IMR-90 (cell line): ENCODE measurements around the gene SLC22A15. TPM values are rescaled to one million over a fixed set of nuclear protein-coding genes. Genes with fewer than 3 reads are reported as not detected.

Source experiments
- ATAC-seq: fragments of 200-7000 bp; cut with Tn5 transposase; 2 replicates; pipeline ENCODE4 v1.9.1; 2020; ENCODE audit warnings: low read depth, mild to moderate bottlenecking, moderate library complexity
- BruUV-seq: library from RNA; stranded (reverse); fragments of 400-500 nt; replicated peaks from 2 replicates; lab custom pipeline; 2021; lab: Mats Ljungman, UMichigan
- CTCF ChIA-PET: fragments of 300-600 bp; formaldehyde crosslinking; extraction: SDS; loops from one replicate; lab custom pipeline; 2021; ENCODE audit warnings: antibody characterized with exemption; lab: Yijun Ruan, JAX
- POLR2A ChIA-PET: fragments of 300-600 bp; sonication (Branson Sonifier 250); formaldehyde crosslinking; loops from one replicate; lab custom pipeline; 2022; ENCODE audit warnings: antibody characterized with exemption; ENCODE audit not compliant: unreplicated experiment; lab: Charles Lee
- DNase-seq: peaks from one replicate; pipeline ENCODE4 v3.0.0; 2013
- H2AFZ ChIP-seq: replicated peaks from 2 replicates; pipeline ENCODE3; 2013; ENCODE audit warnings: low read length, mild to moderate bottlenecking; ENCODE audit not compliant: poor library complexity
- H2AK5ac ChIP-seq: 2 replicates; pipeline ENCODE4 v1.6.1; 2013; ENCODE audit warnings: low read depth, low read length, inconsistent platforms
- H2AK9ac ChIP-seq: replicated peaks from 2 replicates; pipeline ENCODE3; 2013; ENCODE audit warnings: mild to moderate bottlenecking, low read depth, low read length, moderate library complexity; ENCODE audit not compliant: poor library complexity
- H2BK120ac ChIP-seq: 2 replicates; pipeline ENCODE4 v1.6.1; 2013; ENCODE audit warnings: low read depth, low read length, inconsistent platforms
- H2BK15ac ChIP-seq: 3 replicates; pipeline ENCODE4 v1.6.1; 2013; ENCODE audit warnings: low read depth, low read length, inconsistent platforms
- H2BK20ac ChIP-seq: 2 replicates; pipeline ENCODE4 v1.6.1; 2013; ENCODE audit warnings: low read depth, mild to moderate bottlenecking, inconsistent platforms, low read length, moderate library complexity
- H2BK5ac ChIP-seq: 2 replicates; pipeline ENCODE4 v1.6.1; 2013; ENCODE audit warnings: mild to moderate bottlenecking, low read depth, low read length, inconsistent platforms; ENCODE audit not compliant: poor library complexity, severe bottlenecking
- H3K14ac ChIP-seq: replicated peaks from 2 replicates; pipeline ENCODE4 v1.6.1; 2013; ENCODE audit warnings: low read depth, low read length, inconsistent platforms
- H3K18ac ChIP-seq: 2 replicates; pipeline ENCODE4 v1.6.1; 2013; ENCODE audit warnings: low read depth, low read length, control low read depth
- H3K23ac ChIP-seq: 2 replicates; pipeline ENCODE4 v1.6.1; 2013; ENCODE audit warnings: low read depth, low read length, inconsistent platforms
- H3K27ac ChIP-seq: 2 replicates; pipeline ENCODE4 v1.5.1; 2013; ENCODE audit warnings: mild to moderate bottlenecking, control low read depth, low read length; ENCODE audit not compliant: insufficient read depth
- H3K27me3 ChIP-seq: 2 replicates; pipeline ENCODE4 v1.6.1; 2013; ENCODE audit warnings: low read length; ENCODE audit not compliant: control insufficient read depth, insufficient read depth
- H3K36me3 ChIP-seq: 2 replicates; pipeline ENCODE4 v1.6.1; 2013; ENCODE audit warnings: low read length, mixed read lengths; ENCODE audit not compliant: control insufficient read depth, insufficient read depth
- H3K4ac ChIP-seq: 2 replicates; pipeline ENCODE4 v1.6.1; 2013; ENCODE audit warnings: low read depth, low read length, inconsistent platforms
- H3K4me1 ChIP-seq: 2 replicates; pipeline ENCODE4 v1.6.1; 2013; ENCODE audit warnings: low read length, mixed read lengths; ENCODE audit not compliant: control insufficient read depth, insufficient read depth
- H3K4me2 ChIP-seq: 2 replicates; pipeline ENCODE4 v1.6.1; 2013; ENCODE audit warnings: low read depth, mild to moderate bottlenecking, control low read depth, low read length, moderate library complexity
- H3K4me3 ChIP-seq: 2 replicates; pipeline ENCODE4 v1.5.1; 2013; ENCODE audit warnings: low read depth, mild to moderate bottlenecking, control low read depth, low read length, moderate library complexity; ENCODE audit not compliant: insufficient read depth
- H3K56ac ChIP-seq: 2 replicates; pipeline ENCODE4 v1.6.1; 2013; ENCODE audit warnings: low read length, inconsistent platforms; ENCODE audit not compliant: insufficient read depth; ENCODE audit errors: extremely low read depth
- H3K79me1 ChIP-seq, 2 experiments: 2 replicates each; pipeline ENCODE4 v1.6.1; 2013; ENCODE audit warnings: low read length in 2 of 2, inconsistent platforms in 1 of 2, low read depth in 1 of 2
- H3K9ac ChIP-seq: 2 replicates; pipeline ENCODE4 v1.6.1; 2013; ENCODE audit warnings: low read depth, low read length, control low read depth
- H3K9me1 ChIP-seq: 2 replicates; pipeline ENCODE4 v1.6.1; 2013; ENCODE audit warnings: low read length, inconsistent platforms; ENCODE audit not compliant: insufficient read depth
- H3K9me3 ChIP-seq: 2 replicates; pipeline ENCODE4 v1.6.1; 2013; ENCODE audit warnings: low read length; ENCODE audit not compliant: control insufficient read depth, insufficient read depth
- H4K20me1 ChIP-seq: 2 replicates; pipeline ENCODE4 v1.6.1; 2013; ENCODE audit warnings: low read length, inconsistent platforms; ENCODE audit not compliant: insufficient read depth
- H4K5ac ChIP-seq: 2 replicates; pipeline ENCODE4 v1.6.1; 2013; ENCODE audit warnings: mild to moderate bottlenecking, low read depth, low read length, control low read depth
- H4K8ac ChIP-seq, 2 experiments: 2 replicates each; pipeline ENCODE4 v1.6.1; 2013; ENCODE audit warnings: low read depth in 2 of 2, low read length in 2 of 2, control low read depth in 1 of 2, inconsistent platforms in 1 of 2
- H4K91ac ChIP-seq: 2 replicates; pipeline ENCODE4 v1.6.1; 2013; ENCODE audit warnings: low read depth, low read length, inconsistent platforms; ENCODE audit not compliant: insufficient read depth
- BHLHE40 ChIP-seq: fragments of 150-350 bp; IDR thresholded peaks from 2 replicates; pipeline ENCODE4 v1.6.1; 2016; ENCODE audit warnings: mild to moderate bottlenecking, low read depth, low read length
- WGBS, 2 experiments: methylation state at CpG; one replicate each; pipeline versions ENCODE4 v1.1.5 to v1.1.7; 2013; ENCODE audit warnings: missing lambda C conversion rate in 2 of 2; ENCODE audit not compliant: insufficient read length in 1 of 2; ENCODE audit errors: extremely low coverage in 2 of 2; 5-methylcytosine and 5-hydroxymethylcytosine counted together
- dilution Hi-C: fragments of 300-500 bp; cut with HindIII; formaldehyde crosslinking; loops from one replicate; pipeline ENCODE4 v1.14.3; 2018; ENCODE audit warnings: low sequenced_read_pairs; ENCODE audit not compliant: unreplicated experiment
- in situ Hi-C: fragments of 300-500 bp; cut with MboI; formaldehyde crosslinking; loops from 3 replicates; pipeline ENCODE4 v1.14.3; 2019; ENCODE audit warnings: low sequenced_read_pairs, inconsistent platforms, mixed read lengths
- intact Hi-C: fragments of 100-400 bp; cut with micrococcal nuclease; formaldehyde crosslinking; loops from 2 replicates; pipeline ENCODE4 v1.10.0; 2022
- polyA plus RNA-seq, 3 experiments: library from polyadenylated mRNA; depleted of rRNA; stranded (reverse); fragments of >200 nt; gene quantifications; 2 replicates each; pipeline ENCODE4 v1.2.3, GENCODE V29; 2012; ENCODE audit warnings: low replicate concordance in 1 of 3
- total RNA-seq: library from RNA; depleted of rRNA; stranded (reverse); fragments of >200 nt; gene quantifications from 2 replicates; pipeline ENCODE4 v1.2.3, GENCODE V29; 2012

The SLC22A15 gene
- total and polyA plus RNA-seq, 2 of the 4 experiments (the other 2 are of a cell fraction), result under 0.01 to 0.02 TPM

- Histone ChIP-seq H2AK5ac (no peak overlapping the region), H3K27me3 (peaks cover 3% of the 10 kb centered on the region; the same call in 1 of the 2 replicates), H4K5ac (no peak overlapping the region), H3K27ac (no peak overlapping the region), H3K14ac (no peak overlapping the region), H3K9ac (no peak overlapping the region), H3K4ac (no peak overlapping the region), H3K4me2 (no peak overlapping the region), H3K79me1 (no peaks in the 10 kb centered on the region), H4K91ac (no peak overlapping the region), H2AK9ac (no peak overlapping the region), H4K20me1 (no peaks in the 10 kb centered on the region), H2BK5ac (no peak overlapping the region), H3K23ac (no peak overlapping the region), H4K8ac (no peak overlapping the region), H2BK20ac (no peak overlapping the region), H3K18ac (no peak overlapping the region), H3K4me1 (peaks cover 4% of the 10 kb centered on the region; the same call in 1 of the 2 replicates), H3K9me1 (no peaks in the 10 kb centered on the region), H3K4me3 (no peak overlapping the region), H3K9me3 (no peaks in the 10 kb centered on the region), H2AFZ (no peak overlapping the region), H2BK15ac (no peak overlapping the region), H2BK120ac (no peak overlapping the region), H3K56ac (no peak overlapping the region), H3K36me3 (no peaks in the 10 kb centered on the region)
- no CpG with 5 or more reads among the region's 2 CpGs for WGBS, 2 experiments
- no peak for TF ChIP-seq BHLHE40
- in situ Hi-C loops, result no loop called here
- CTCF ChIA-PET, result interaction anchor here (0.6 kb wide), 1 partner anchor 85 kb away, joined by 3 read pairs; no protein-coding TSS in a partner anchor
- no TSS peak for BruUV-seq
- DNase-seq (no peak), ATAC-seq (no peak)
- intact Hi-C loops, result no loop called here
- POLR2A ChIA-PET, result no interaction called here
- dilution Hi-C loops, result no loop called here
Observed at GRCh38 chr1:116105996-116106395, 129.7 kb downstream of the SLC22A15 start.
